K562 (cell line): ENCODE results near the gene GLT1D1.

Source experiments
- BRCA1 ChIP-seq, 2 experiments: fragments of 450-650 bp in 1 of 2; sonication (generic) in 1 of 2; formaldehyde crosslinking in 1 of 2; IDR thresholded peaks; 2 replicates each; pipeline versions ENCODE4 v1.5.0 to v1.6.1; 2017 to 2020; ENCODE audit warnings: mild to moderate bottlenecking in 1 of 2, missing genetic modification reagents in 1 of 2
- CEBPB ChIP-seq: fragments of 450-650 bp; IDR thresholded peaks from 2 replicates; pipeline ENCODE4 v1.6.1; 2016; ENCODE audit warnings: missing genetic modification characterization, missing compliant biosample characterization
- CTCF ChIP-seq, 3 experiments: IDR thresholded peaks in 2 of 3; conservative IDR thresholded peaks in 1 of 3; 2 replicates each; pipeline ENCODE4 v1.5.1; 2011 to 2012; ENCODE audit warnings: low read length in 3 of 3, mild to moderate bottlenecking in 3 of 3, control low read depth in 2 of 3, improper control_type of control experiment in 1 of 3, inconsistent platforms in 1 of 3, low read depth in 1 of 3, mixed read lengths in 1 of 3, moderate library complexity in 1 of 3; ENCODE audit not compliant: insufficient read depth in 2 of 3
- E4F1 ChIP-seq: fragments of 250-450 bp; sonication (Bioruptor Pico); IDR thresholded peaks from 2 replicates; pipeline ENCODE4 v1.5.0; 2021; ENCODE audit warnings: mild to moderate bottlenecking, borderline replicate concordance
- ELF4 ChIP-seq: fragments of 450-650 bp; formaldehyde crosslinking; IDR thresholded peaks from 2 replicates; pipeline ENCODE4 v1.4.0; 2022; ENCODE audit warnings: missing genetic modification characterization
- EZH2 ChIP-seq: IDR thresholded peaks from 2 replicates; pipeline ENCODE4 v1.6.1; 2012; ENCODE audit warnings: low read depth, mild to moderate bottlenecking, inconsistent platforms, low read length, borderline replicate concordance
- POLR2A ChIP-seq: fragments of 450-650 bp; conservative IDR thresholded peaks from 2 replicates; pipeline ENCODE4 v1.6.1; 2016
- ZFP36 ChIP-seq: fragments of 150-350 bp; IDR thresholded peaks from 2 replicates; pipeline ENCODE4 v1.6.1; 2018; ENCODE audit warnings: low read length, low read depth; ENCODE audit not compliant: partially characterized antibody
- ZNF121 ChIP-seq: sonication (generic); formaldehyde crosslinking; conservative IDR thresholded peaks from 2 replicates; pipeline ENCODE4 v1.8.0; 2022; ENCODE audit warnings: missing genetic modification reagents
- ZNF23 ChIP-seq: fragments of 250-450 bp; sonication (Bioruptor Pico); IDR thresholded peaks from 2 replicates; pipeline ENCODE4 v1.4.0; 2020; ENCODE audit warnings: mild to moderate bottlenecking
- TF ChIP-seq, protein P1 (sequence below): IDR thresholded peaks from 3 replicates; pipeline ENCODE4 v1.6.1; 2011; ENCODE audit warnings: borderline replicate concordance, mild to moderate bottlenecking; ENCODE audit not compliant: insufficient read length, insufficient read depth
- TF ChIP-seq, protein P2 (sequence below): fragments of 250-450 bp; sonication (Bioruptor Pico); IDR thresholded peaks from 2 replicates; pipeline ENCODE4 v1.5.0; 2021
- TF ChIP-seq, protein P3 (sequence below): fragments of 250-450 bp; sonication (Bioruptor Pico); IDR thresholded peaks from 2 replicates; pipeline ENCODE4 v1.8.0; 2021; ENCODE audit warnings: moderate library complexity, mild to moderate bottlenecking, inconsistent platforms

- no peak for TF ChIP-seq CTCF (IDR thresholded peaks at IDR 0.05 in 2 of 3, conservative IDR thresholded peaks at IDR 0.05 in 1 of 3; ENCODE audit: insufficient read depth in 2 of 3, low read depth in 1 of 3, low read length in 3 of 3)
- no peak for TF ChIP-seq BRCA1 (IDR thresholded peaks at IDR 0.05)
- TF ChIP-seq BRCA1 (CRISPR knock-in tag; IDR thresholded peaks at IDR 0.05), result no peak
- no peak for TF ChIP-seq EZH2
- TF ChIP-seq POLR2A, result no peak
- no peak for TF ChIP-seq ZFP36
- TF ChIP-seq ELF4 (CRISPR knock-in tag), result no peak
- TF ChIP-seq, protein P1, sequence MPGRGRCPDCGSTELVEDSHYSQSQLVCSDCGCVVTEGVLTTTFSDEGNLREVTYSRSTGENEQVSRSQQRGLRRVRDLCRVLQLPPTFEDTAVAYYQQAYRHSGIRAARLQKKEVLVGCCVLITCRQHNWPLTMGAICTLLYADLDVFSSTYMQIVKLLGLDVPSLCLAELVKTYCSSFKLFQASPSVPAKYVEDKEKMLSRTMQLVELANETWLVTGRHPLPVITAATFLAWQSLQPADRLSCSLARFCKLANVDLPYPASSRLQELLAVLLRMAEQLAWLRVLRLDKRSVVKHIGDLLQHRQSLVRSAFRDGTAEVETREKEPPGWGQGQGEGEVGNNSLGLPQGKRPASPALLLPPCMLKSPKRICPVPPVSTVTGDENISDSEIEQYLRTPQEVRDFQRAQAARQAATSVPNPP, result no peak
- TF ChIP-seq ZNF121, result no peak
- TF ChIP-seq, protein P2, sequence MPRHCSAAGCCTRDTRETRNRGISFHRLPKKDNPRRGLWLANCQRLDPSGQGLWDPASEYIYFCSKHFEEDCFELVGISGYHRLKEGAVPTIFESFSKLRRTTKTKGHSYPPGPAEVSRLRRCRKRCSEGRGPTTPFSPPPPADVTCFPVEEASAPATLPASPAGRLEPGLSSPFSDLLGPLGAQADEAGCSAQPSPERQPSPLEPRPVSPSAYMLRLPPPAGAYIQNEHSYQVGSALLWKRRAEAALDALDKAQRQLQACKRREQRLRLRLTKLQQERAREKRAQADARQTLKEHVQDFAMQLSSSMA, result no peak
- TF ChIP-seq, protein P3, sequence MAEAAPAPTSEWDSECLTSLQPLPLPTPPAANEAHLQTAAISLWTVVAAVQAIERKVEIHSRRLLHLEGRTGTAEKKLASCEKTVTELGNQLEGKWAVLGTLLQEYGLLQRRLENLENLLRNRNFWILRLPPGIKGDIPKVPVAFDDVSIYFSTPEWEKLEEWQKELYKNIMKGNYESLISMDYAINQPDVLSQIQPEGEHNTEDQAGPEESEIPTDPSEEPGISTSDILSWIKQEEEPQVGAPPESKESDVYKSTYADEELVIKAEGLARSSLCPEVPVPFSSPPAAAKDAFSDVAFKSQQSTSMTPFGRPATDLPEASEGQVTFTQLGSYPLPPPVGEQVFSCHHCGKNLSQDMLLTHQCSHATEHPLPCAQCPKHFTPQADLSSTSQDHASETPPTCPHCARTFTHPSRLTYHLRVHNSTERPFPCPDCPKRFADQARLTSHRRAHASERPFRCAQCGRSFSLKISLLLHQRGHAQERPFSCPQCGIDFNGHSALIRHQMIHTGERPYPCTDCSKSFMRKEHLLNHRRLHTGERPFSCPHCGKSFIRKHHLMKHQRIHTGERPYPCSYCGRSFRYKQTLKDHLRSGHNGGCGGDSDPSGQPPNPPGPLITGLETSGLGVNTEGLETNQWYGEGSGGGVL (CRISPR knock-in tag), result no peak
- TF ChIP-seq ZNF23 (CRISPR knock-in tag), result no peak
- no peak for TF ChIP-seq E4F1
- no peak for TF ChIP-seq CEBPB (tag)
Measured at GRCh38 chr12:129016159-129016558, 162.9 kb downstream of the GLT1D1 start.
